Measurements from ENCODE around the gene SLC6A6.
A peak's percentile ranks its signal among the peaks of the same experiment; 100 is the strongest.
"Not testable (repeated sequence)": the region's sequence is repeated elsewhere in the genome, so short reads cannot be mapped to it uniquely, and the experiment has no call there.

Gene SLC6A6

GRCh38 chr3:14401692-14402303, 608 bp upstream of the SLC6A6 start:
- no peak for DNase-seq

GRCh38 chr3:14403619-14404155, 1.3 kb downstream of the SLC6A6 start:
- peak in 1 of 2 donors; percentile 23 for DNase-seq

- DNase-seq, result no peak
These were observed 1.8 kb downstream of the SLC6A6 start for GRCh38 chr3:14404186-14404585.

GRCh38 chr3:14404631-14405359, 2.4 kb downstream of the SLC6A6 start:
- DNase-seq, result no peak

GRCh38 chr3:14405360-14406238, 3.2 kb downstream of the SLC6A6 start:
- no peak for DNase-seq

- no peak for DNase-seq
These were observed 3.9 kb downstream of the SLC6A6 start for GRCh38 chr3:14406336-14406735.

GRCh38 chr3:14406766-14407165, 4.4 kb downstream of the SLC6A6 start:
- no peak for DNase-seq

- no peak for DNase-seq
These were observed 4.8 kb downstream of the SLC6A6 start for GRCh38 chr3:14407203-14407602.

- DNase-seq, result not testable (repeated sequence)
These were observed 7.3 kb downstream of the SLC6A6 start for GRCh38 chr3:14409779-14410063.

DNA sequence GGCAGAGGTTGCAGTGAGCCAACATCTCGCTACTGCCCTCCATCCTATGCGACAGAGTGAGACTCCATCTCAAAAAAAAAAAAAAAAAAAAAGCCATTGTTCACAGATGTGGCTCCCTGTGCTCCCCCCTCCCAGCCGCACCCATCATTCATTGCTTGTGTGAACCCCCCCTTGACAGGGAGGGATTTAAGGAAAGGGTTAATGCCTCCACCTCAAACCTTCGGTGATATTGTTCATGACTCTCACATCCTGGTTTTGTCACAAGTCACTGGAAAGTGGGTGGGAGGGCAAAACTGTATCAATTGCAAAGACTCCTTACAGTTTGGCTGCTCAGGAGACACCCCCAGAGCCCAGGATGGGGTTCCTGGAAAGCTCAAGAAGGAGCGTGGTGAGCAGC, 7.7 kb downstream of the SLC6A6 start:
- no peak for DNase-seq

GRCh38 chr3:14410503-14411165, 8.2 kb downstream of the SLC6A6 start:
- DNase-seq, result peak in 1 of 2 donors; percentile 80

GRCh38 chr3:14411166-14411526, 8.7 kb downstream of the SLC6A6 start:
- DNase-seq, result no peak

DNA sequence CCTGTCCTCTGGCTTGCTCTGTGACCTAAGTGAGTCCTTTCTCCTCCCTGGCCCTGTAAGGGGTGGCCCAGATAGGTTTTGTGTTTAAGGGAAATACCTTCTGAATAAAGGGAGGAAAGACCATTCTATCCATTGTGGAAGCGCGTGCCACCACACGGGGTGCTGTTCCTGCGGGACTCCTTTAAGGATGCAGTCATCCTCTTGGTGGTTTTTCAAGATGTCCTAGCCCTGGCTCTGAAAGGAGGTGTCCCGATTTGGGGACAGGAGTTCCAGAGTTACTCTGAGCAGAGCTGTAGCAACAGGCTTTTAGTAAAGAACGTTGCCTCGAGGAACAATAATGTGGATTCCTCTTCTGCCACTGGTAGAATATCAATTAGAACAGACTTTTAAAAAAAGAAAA, 9.6 kb downstream of the SLC6A6 start:
- DNase-seq, result no peak

DNA sequence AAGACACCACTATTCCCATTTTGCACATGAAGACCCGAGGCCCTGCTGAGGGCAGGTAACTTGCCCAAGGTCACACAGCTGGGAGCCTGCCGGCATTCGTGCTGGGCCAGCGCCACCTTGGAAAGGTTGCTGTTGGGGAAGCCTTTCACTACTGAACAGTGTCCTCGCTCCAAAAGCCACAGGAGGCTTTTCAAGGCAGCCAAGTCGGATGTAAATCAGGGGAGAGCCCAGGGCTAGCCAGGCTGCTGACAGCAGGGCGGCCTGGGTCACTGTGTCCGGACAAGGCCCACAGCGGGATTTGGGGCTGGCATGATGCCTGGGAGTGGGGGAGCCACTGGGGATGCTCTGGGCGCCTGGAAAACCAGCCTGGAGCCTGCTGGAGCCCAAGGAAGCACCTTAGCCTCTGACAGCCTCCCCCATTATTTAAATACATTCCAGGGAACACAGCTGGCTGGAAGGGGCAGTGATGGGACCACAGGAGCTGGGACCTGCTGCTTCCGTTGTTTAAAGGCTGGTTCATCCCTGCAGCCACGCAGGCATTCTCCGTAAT, 10.5 kb downstream of the SLC6A6 start:
- DNase-seq, result no peak

- DNase-seq, result no peak
These were observed 11.1 kb downstream of the SLC6A6 start for GRCh38 chr3:14413381-14414071.

DNA sequence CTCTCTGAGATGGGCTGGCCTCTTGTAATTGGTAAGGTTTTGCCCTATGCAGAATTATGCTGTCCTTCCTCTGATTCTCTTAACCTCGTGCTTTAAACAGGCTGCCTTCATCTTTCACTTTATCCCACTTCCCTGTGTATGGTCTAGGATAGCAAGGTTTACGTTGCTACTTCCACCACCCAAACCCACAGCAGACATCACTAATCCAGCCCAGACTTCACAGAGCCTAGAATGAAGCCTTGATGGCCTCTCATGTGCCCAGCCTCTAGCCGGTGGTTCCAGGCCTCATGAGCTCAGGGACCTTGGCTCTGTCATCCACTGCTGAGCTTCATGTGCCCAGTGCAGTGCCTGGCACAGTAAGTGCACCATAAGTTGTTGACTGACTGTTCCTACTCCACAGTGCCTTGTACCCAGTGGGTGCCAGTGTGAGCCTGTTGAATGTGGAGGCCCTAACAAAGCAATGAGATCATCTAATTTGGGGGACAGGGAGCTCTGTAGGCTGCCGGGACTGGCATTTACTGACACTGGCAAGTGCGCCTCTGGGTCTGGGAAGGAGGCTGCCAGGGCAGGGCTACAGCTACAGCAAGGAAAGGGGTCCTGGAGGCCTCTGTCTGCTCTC, 12.5 kb downstream of the SLC6A6 start:
- no peak for DNase-seq

DNA sequence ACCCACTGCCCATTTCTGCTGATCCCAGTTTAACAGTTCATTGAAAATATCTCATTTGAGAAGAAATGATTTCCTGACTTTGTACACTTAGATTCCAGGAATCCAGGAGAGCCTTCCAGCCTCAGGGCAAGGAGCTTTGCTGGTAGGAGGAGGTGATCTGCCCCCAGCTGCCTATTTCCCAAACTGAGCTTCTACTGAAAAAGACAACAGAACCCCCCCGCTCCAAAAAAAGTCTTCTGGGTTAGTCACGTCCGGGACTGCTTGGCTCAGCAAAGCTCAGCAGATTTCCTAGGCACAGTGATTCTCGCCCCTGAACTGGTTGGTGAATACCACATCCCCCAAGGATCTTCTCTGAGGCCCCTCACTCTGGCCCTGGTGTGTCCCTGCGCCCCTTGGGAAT, 13.1 kb downstream of the SLC6A6 start:
- no peak for DNase-seq

GRCh38 chr3:14416453-14416852, 14.0 kb downstream of the SLC6A6 start:
- no peak for DNase-seq

DNA sequence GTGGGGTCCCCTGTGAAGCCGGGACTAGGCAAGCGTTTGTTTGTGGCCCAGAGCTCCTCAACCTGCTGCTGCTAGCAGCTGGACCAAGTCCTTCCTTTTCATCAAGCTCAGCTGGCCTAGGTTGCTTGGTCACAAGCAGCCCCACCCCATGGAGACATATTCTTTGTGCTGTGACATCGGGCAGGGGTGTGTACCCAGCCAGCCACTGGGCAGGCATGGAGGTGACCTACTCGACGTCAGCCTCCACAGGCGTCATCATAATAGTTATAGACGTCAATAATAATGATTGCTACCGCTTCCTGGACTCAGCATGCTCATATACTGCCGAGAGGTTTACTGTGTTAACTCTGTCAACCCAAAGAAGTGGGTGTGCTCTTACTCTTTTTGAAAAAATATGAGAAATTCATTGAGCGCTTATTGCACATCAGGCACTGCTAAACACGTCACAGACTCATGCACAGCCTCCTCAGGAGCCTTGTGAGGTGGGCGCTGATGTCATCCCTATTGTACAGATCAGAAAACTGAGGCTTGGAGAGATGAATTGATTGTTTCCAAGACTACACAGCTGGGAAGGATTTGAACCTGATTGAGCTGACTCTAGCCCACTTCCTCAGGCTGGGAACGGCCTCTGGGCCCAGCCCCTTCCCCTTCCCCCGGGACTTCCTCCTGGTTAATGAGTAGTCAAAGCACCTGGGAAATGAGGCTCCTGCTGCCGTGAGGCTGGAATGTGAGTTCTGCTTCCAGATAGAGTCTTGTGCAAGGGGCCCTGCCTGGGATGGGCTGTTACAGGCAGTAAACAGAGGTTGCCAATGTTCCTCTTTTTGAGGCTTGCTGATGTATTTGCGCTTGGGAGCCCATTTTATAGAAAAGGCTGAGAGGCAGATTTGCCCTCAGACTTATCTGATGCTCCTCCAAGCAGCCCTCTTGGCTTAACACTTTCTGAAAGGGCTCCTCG, 16.2 kb downstream of the SLC6A6 start:
- peak in 1 of 2 donors; percentile 43 for DNase-seq
